K562 (cell line): ENCODE measurements around the gene SLFNL1. TPM values are rescaled to one million over a fixed set of nuclear protein-coding genes. Genes with fewer than 3 reads are reported as not detected.

ENCODE experiments used
- BCOR ChIP-seq: fragments of 450-650 bp; IDR thresholded peaks from 2 replicates; pipeline ENCODE4 v1.6.1; 2016
- CCNT2 ChIP-seq: IDR thresholded peaks from 2 replicates; pipeline ENCODE4 v1.6.1; 2011; ENCODE audit warnings: borderline replicate concordance, low read depth, mild to moderate bottlenecking, moderate library complexity, mixed read lengths, low read length; ENCODE audit not compliant: insufficient read length; ENCODE audit errors: extremely low read depth
- DDX20 ChIP-seq: fragments of 450-650 bp; IDR thresholded peaks from 2 replicates; pipeline ENCODE4 v1.6.1; 2016; ENCODE audit warnings: missing genetic modification characterization, low read depth, mild to moderate bottlenecking, missing compliant biosample characterization, moderate library complexity
- ETV5 ChIP-seq: sonication (generic); formaldehyde crosslinking; IDR thresholded peaks from 2 replicates; pipeline ENCODE4 v1.4.0; 2020; ENCODE audit warnings: low read depth, mild to moderate bottlenecking, missing genetic modification reagents
- FOXJ3 ChIP-seq: sonication (generic); formaldehyde crosslinking; IDR thresholded peaks from 2 replicates; pipeline ENCODE4 v1.4.0; 2020; ENCODE audit warnings: mild to moderate bottlenecking, missing genetic modification reagents
- FOXM1 ChIP-seq, 2 experiments: fragments of 450-650 bp in 1 of 2; sonication (generic) in 1 of 2; formaldehyde crosslinking in 1 of 2; IDR thresholded peaks; 2 replicates each; pipeline versions ENCODE4 v1.6.1 to v1.9.0; 2017 to 2022; ENCODE audit warnings: low read depth in 2 of 2, mild to moderate bottlenecking in 2 of 2, missing genetic modification reagents in 1 of 2, moderate library complexity in 1 of 2
- GTF2F1 ChIP-seq: IDR thresholded peaks from 2 replicates; pipeline ENCODE4 v1.6.1; 2011; ENCODE audit warnings: low read depth, low read length, improper control_type of control experiment
- HDAC1 ChIP-seq, 2 experiments: fragments of 450-650 bp; IDR thresholded peaks; 2 replicates each; pipeline ENCODE4 v1.6.1; 2016 to 2017; ENCODE audit warnings: inconsistent platforms in 1 of 2, mild to moderate bottlenecking in 1 of 2, moderate library complexity in 1 of 2
- HDAC8 ChIP-seq: fragments of 450-650 bp; IDR thresholded peaks from 2 replicates; pipeline ENCODE4 v1.6.1; 2016; ENCODE audit warnings: mild to moderate bottlenecking, missing genetic modification characterization, moderate library complexity, missing compliant biosample characterization
- HNRNPUL1 ChIP-seq: fragments of 200-400 bp; formaldehyde crosslinking; IDR thresholded peaks from 2 replicates; pipeline ENCODE4 v1.6.1; 2017; ENCODE audit warnings: low read length
- HOXB6 ChIP-seq: fragments of 250-450 bp; sonication (Bioruptor Pico); IDR thresholded peaks from 2 replicates; pipeline ENCODE4 v1.5.1; 2022; ENCODE audit warnings: mild to moderate bottlenecking, borderline replicate concordance
- MTA3 ChIP-seq: fragments of 450-650 bp; formaldehyde crosslinking; IDR thresholded peaks from 2 replicates; pipeline ENCODE4 v1.6.1; 2017; ENCODE audit warnings: mild to moderate bottlenecking, borderline replicate concordance
- NONO ChIP-seq, 2 experiments: fragments of 200-400 bp in 1 of 2; fragments of 450-650 bp in 1 of 2; formaldehyde crosslinking in 1 of 2; IDR thresholded peaks; 2 replicates each; pipeline ENCODE4 v1.6.1; 2017; ENCODE audit warnings: low read depth in 2 of 2, mild to moderate bottlenecking in 2 of 2, moderate library complexity in 2 of 2, low read length in 1 of 2
- POLR2A ChIP-seq: fragments of 450-650 bp; conservative IDR thresholded peaks from 2 replicates; pipeline ENCODE4 v1.6.1; 2016
- PREB ChIP-seq: sonication (generic); formaldehyde crosslinking; IDR thresholded peaks from 2 replicates; pipeline ENCODE4 v1.8.1; 2023; ENCODE audit warnings: mild to moderate bottlenecking, missing genetic modification reagents
- STAG1 ChIP-seq: sonication (generic); formaldehyde crosslinking; IDR thresholded peaks from 2 replicates; pipeline ENCODE4 v1.5.0; 2020; ENCODE audit warnings: missing genetic modification reagents, borderline replicate concordance
- SUPT5H ChIP-seq: fragments of 450-650 bp; IDR thresholded peaks from 2 replicates; pipeline ENCODE4 v1.6.1; 2016
- TOE1 ChIP-seq, 2 experiments: fragments of 450-650 bp in 1 of 2; sonication (generic) in 1 of 2; formaldehyde crosslinking in 1 of 2; IDR thresholded peaks; 2 replicates each; pipeline versions ENCODE4 v1.7.1 to v1.8.0; 2016 to 2022; ENCODE audit warnings: borderline replicate concordance in 2 of 2, mild to moderate bottlenecking in 2 of 2, antibody characterized with exemption in 1 of 2, inconsistent platforms in 1 of 2, low read depth in 1 of 2, missing genetic modification reagents in 1 of 2, moderate library complexity in 1 of 2
- XRCC4 ChIP-seq: IDR thresholded peaks from one replicate; pipeline ENCODE4 v1.6.1; 2011; ENCODE audit not compliant: insufficient read depth, insufficient read length; ENCODE audit errors: extremely low read depth
- ZBED1 ChIP-seq: IDR thresholded peaks from 2 replicates; pipeline ENCODE4 v1.6.1; 2014
- ZBTB11 ChIP-seq, 3 experiments: fragments of 200-800 bp in 1 of 3; fragments of 250-450 bp in 1 of 3; fragments of 450-650 bp in 1 of 3; sonication (Bioruptor Pico) in 1 of 3; sonication (Bioruptor generic) in 1 of 3; formaldehyde crosslinking in 1 of 3; IDR thresholded peaks; 2 replicates each; pipeline versions ENCODE4 v1.6.1 to v1.8.0; 2016 to 2022; ENCODE audit warnings: mild to moderate bottlenecking in 2 of 3, missing genetic modification characterization in 2 of 3, missing compliant biosample characterization in 1 of 3, moderate library complexity in 1 of 3
- ZNF431 ChIP-seq: sonication (generic); formaldehyde crosslinking; IDR thresholded peaks from 2 replicates; pipeline ENCODE4 v1.8.0; 2022; ENCODE audit warnings: mild to moderate bottlenecking, missing genetic modification reagents
- ZNF707 ChIP-seq: fragments of 250-450 bp; sonication (Bioruptor Pico); conservative IDR thresholded peaks from 2 replicates; pipeline ENCODE4 v1.8.0; 2022; ENCODE audit warnings: inconsistent platforms, mild to moderate bottlenecking, moderate library complexity
- polyA plus RNA-seq, 8 experiments: library from polyadenylated mRNA; depleted of rRNA in 4 of 8; stranded (reverse) in 5 of 8; unstranded in 3 of 8; fragments of >200 nt; fragmentation: Nextera tagmentation in 2 of 8; fragmentation: Illumina TruSeq in 1 of 8; extraction: Ambion mirVana in 2 of 8; extraction: Trizol in 1 of 8; gene quantifications; 2 replicates each; pipeline versions ENCODE4 v1.2.1 to v1.2.3, GENCODE V29; 2011 to 2014; ENCODE audit warnings: inconsistent platforms in 1 of 8, missing spikeins in 1 of 8
- total RNA-seq, 7 experiments: library from RNA; depleted of rRNA in 6 of 7; stranded (reverse); fragments of >200 nt in 6 of 7; fragmentation: Illumina TruSeq in 2 of 7; extraction: Trizol in 2 of 7; gene quantifications; 2 replicates each; pipeline versions ENCODE4 v1.2.1 to v1.2.3, GENCODE V29; 2011 to 2021; ENCODE audit warnings: low replicate concordance in 1 of 7

SLFNL1 gene
- total and polyA plus RNA-seq, 9 of the 15 experiments (the other 6 are each of a cell fraction or from before 2014, with no cell fraction given): 0.05 to 0.14 (median 0.06) TPM; not detected in 5

GRCh38 chr1:41003640-41004220 is 17.8 kb downstream of the SLFNL1 start (continued):
- TF ChIP-seq BCOR (peak; percentile 94), ETV5 (peak; percentile 47; the same call in 1 of the 2 replicates), GTF2F1 (no peak), DDX20 (0 out of 2 replicates have a peak, but pooled peaks have one; percentile 59), PREB (CRISPR knock-in tag) (no peak), HOXB6 (CRISPR knock-in tag) (peak; percentile 65; the same call in 1 of the 2 replicates), MTA3 (peak; percentile 92), CCNT2 (peak; percentile 96), NONO (IDR thresholded peaks at IDR 0.05; ENCODE audit: low read depth in 2 of 2, low read length in 1 of 2) (peak in 1 of 2 experiments; percentile 85; a peak in 2 of 4 replicates), FOXJ3 (CRISPR knock-in tag) (no peak), STAG1 (CRISPR knock-in tag) (no peak; the same call in 1 of the 2 replicates), HDAC1 (IDR thresholded peaks at IDR 0.05) (peak in 1 of 2 experiments; percentile 100; a peak in 3 of 4 replicates), HNRNPUL1 (no peak), FOXM1 (IDR thresholded peaks at IDR 0.05; ENCODE audit: low read depth) (peak; percentile 76), FOXM1 (CRISPR knock-in tag; IDR thresholded peaks at IDR 0.05; ENCODE audit: low read depth) (no peak), ZNF431 (CRISPR knock-in tag) (no peak; the same call in 1 of the 2 replicates), TOE1 (IDR thresholded peaks at IDR 0.05; ENCODE audit: borderline replicate concordance) (peak; percentile 94), TOE1 (CRISPR knock-in tag; IDR thresholded peaks at IDR 0.05; ENCODE audit: borderline replicate concordance, low read depth) (no peak), POLR2A (no peak), ZNF707 (no peak), HDAC8 (tag) (no peak), ZBED1 (peak; percentile 85; the same call in 1 of the 2 replicates), XRCC4 (no peak), ZBTB11 (CRISPR knock-in tag; IDR thresholded peaks at IDR 0.05) (peak in 1 of 3 experiments; percentile 55; a peak in 2 of 6 replicates), SUPT5H (no peak)
